ENCODE data around the gene OXSM. TPM values are rescaled to one million over a fixed set of nuclear protein-coding genes. Genes with fewer than 3 reads are reported as not detected.

Gene OXSM
- total and polyA plus RNA-seq, 4 donors = 8.6 to 21.8 (median 17.5) TPM

- no peak for DNase-seq (ENCODE audit: low spot score)
- Histone ChIP-seq H3K4me1 (ENCODE audit: control insufficient read depth in 4 of 4, insufficient read depth in 4 of 4, low read length in 3 of 4) (no peaks in the 10 kb centered on the region), H3K9ac (ENCODE audit: low read depth in 1 of 2, low read length in 2 of 2) (no peak overlapping the region), H3K27me3 (ENCODE audit: control insufficient read depth in 4 of 4, insufficient read depth in 4 of 4, low read length in 3 of 4) (no peaks in the 10 kb centered on the region), H3K27ac (ENCODE audit: low read depth in 1 of 2, low read length in 2 of 2) (no peak overlapping the region), H3K4me3 (ENCODE audit: low read depth in 1 of 3, low read length in 3 of 3) (no peak overlapping the region), H3K36me3 (ENCODE audit: control insufficient read depth in 4 of 4, insufficient read depth in 3 of 4, low read depth in 1 of 4, low read length in 3 of 4) (no peaks in the 10 kb centered on the region), H3K9me3 (ENCODE audit: control insufficient read depth in 4 of 4, low read length in 3 of 4) (no peaks in the 10 kb centered on the region)
- WGBS = 96% methylated on average over 3 of the region's 3 CpGs
- no peak for TF ChIP-seq FOXA1 (IDR thresholded peaks at IDR 0.05)
- no peak for TF ChIP-seq YY1 (IDR thresholded peaks at IDR 0.05)
- TF ChIP-seq HNF4A (conservative IDR thresholded peaks at IDR 0.05) = no peak
- no peak for TF ChIP-seq ATF3 (IDR thresholded peaks at IDR 0.05)
- TF ChIP-seq MAX (IDR thresholded peaks at IDR 0.05) = no peak
- no peak for TF ChIP-seq HNF4G (IDR thresholded peaks at IDR 0.05)
- TF ChIP-seq TAF1 (conservative IDR thresholded peaks at IDR 0.05) = no peak
- no peak for TF ChIP-seq CTCF (IDR thresholded peaks at IDR 0.05; ENCODE audit: low read depth, low read length, missing input control)
- no peak for TF ChIP-seq RAD21 (IDR thresholded peaks at IDR 0.05)
Observed at GRCh38 chr3:25801786-25802185, 11.9 kb downstream of the OXSM start.

- TF ChIP-seq FOXA1 (IDR thresholded peaks at IDR 0.05) (no peak), ATF3 (IDR thresholded peaks at IDR 0.05) (no peak), HNF4A (conservative IDR thresholded peaks at IDR 0.05) (no peak), JUND (IDR thresholded peaks at IDR 0.05) (no peak), ZBTB33 (IDR thresholded peaks at IDR 0.05) (no peak), GABPA (IDR thresholded peaks at IDR 0.05 in 1 of 2, conservative IDR thresholded peaks at IDR 0.05 in 1 of 2) (no peak), SP1 (IDR thresholded peaks at IDR 0.05) (no peak), MAX (IDR thresholded peaks at IDR 0.05) (no peak), REST (IDR thresholded peaks at IDR 0.05) (no peak), FOXA2 (IDR thresholded peaks at IDR 0.05) (no peak), HNF4G (IDR thresholded peaks at IDR 0.05) (no peak), RAD21 (IDR thresholded peaks at IDR 0.05) (no peak), EGR1 (IDR thresholded peaks at IDR 0.05; ENCODE audit: low read depth in 2 of 2) (no peak), TAF1 (conservative IDR thresholded peaks at IDR 0.05) (no peak), NR2F2 (IDR thresholded peaks at IDR 0.05) (no peak)
- H3K27ac ChIP-seq (ENCODE audit: low read depth in 1 of 2, low read length in 2 of 2) = no peak overlapping the region
- 89% methylated on average over 2 of the region's 2 CpGs for WGBS
- no peaks in the 10 kb centered on the region for H3K36me3 ChIP-seq (ENCODE audit: control insufficient read depth in 4 of 4, insufficient read depth in 3 of 4, low read depth in 1 of 4, low read length in 3 of 4)
- H3K4me1 ChIP-seq (ENCODE audit: control insufficient read depth in 4 of 4, insufficient read depth in 4 of 4, low read length in 3 of 4) = no peaks in the 10 kb centered on the region
- H3K9ac ChIP-seq (ENCODE audit: low read depth in 1 of 2, low read length in 2 of 2) = no peak overlapping the region
- H3K4me3 ChIP-seq (ENCODE audit: low read depth in 1 of 3, low read length in 3 of 3) = no peak overlapping the region
- no peaks in the 10 kb centered on the region for H3K27me3 ChIP-seq (ENCODE audit: control insufficient read depth in 4 of 4, insufficient read depth in 4 of 4, low read length in 3 of 4)
- DNase-seq (ENCODE audit: low spot score) = no peak
- H3K9me3 ChIP-seq (ENCODE audit: control insufficient read depth in 4 of 4, low read length in 3 of 4) = no peaks in the 10 kb centered on the region
Observed at GRCh38 chr3:25803833-25804232, 13.9 kb downstream of the OXSM start.
